Brain pericyte (primary cell): ENCODE measurements around the gene PGA5.

Experiments used
- DNase-seq: peaks from one replicate; pipeline ENCODE4 v3.0.0-alpha.2; 2012; ENCODE audit warnings: low read depth, low spot score

The PGA5 gene

DNA sequence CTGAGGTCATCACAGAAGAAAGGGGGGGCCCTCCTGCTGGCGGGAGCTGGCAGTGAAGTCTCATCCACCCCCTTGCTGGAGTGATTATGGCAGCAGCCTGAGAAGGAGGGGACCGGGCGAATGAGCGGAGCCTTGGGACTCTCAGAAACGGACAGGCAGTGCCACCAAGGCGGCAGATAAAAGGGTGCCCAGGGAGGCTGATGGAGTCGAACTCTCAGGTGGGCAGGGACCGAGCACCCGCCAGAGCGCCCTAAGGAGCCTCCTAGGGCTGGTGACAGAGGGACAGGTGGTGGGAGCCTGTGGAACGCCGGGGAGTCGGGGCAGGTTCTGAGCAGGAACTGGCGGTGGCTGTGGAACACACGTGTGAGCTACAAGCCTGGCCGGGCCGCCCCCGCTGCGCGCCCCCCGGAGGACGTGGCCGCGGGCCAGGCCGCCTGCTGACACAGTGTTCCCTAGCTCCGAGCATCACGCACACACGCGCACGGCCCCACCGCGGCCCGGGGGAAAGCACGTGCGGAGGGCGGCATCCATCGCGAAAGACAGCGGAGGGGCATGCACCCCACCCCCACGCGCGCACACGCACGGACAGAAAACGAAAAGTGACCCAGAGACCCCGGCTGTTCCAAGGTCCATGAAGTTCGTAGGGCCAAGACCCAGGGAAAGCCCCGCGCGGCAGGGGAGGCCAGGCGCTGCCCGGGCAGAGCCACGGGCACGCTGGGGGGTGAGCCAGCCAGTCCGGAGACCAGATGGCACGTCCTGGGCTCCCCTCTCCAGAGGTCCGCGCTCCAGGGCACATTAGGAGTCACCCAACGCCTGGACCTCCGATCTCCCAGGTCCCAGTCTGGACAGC, 53.1 kb downstream of the PGA5 start:
- DNase-seq = peak; percentile 41

DNA sequence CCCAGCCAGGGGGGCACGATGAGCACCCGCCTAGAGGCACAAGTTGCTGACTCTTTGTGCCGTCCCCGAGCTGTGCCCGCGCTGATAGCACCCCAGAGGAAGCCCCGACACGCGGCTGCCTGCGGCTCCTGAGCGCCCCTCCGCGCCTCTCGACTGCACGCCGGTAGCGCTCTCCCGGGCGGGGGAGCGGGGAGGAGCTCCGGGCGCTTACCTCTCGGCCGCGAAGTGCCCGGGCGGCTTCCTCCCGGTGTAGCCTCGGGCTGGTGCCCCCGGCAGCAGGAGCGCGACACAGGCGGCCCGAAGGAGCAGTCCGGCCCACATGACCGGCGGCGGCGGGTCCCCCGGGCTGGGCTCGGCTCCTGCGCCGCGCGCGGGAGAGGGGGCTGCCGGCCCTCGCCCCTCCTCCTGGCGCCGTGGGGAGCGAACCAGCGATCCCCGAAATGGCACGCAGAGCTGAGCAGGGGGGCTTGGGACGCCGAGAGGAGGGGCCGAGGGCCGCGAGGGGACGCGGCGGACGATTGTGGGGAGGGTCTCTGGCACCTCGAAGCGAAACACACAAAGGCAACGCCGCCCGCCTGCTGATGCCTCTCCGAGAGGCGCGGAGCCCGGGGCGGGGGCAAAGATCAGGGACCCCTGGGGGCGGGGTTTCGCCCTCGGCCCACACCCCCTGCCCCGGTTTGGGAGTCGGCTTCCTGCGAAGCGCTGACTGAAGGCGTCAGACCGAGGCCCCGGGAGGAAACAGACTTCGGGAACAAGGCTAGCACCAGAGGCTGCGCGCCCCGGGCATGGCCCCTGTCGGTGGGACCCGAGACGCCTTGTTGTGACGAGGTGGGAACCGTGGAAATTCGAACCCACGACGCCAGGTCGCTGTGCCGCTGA, 54.0 kb downstream of the PGA5 start, which contains the start of gene VWCE:
TSS of gene VWCE (minus strand) at position 600 of the 879 bp plus-strand sequence. CDS start at position 321, 279 bp downstream.
- no peak for DNase-seq

DNA sequence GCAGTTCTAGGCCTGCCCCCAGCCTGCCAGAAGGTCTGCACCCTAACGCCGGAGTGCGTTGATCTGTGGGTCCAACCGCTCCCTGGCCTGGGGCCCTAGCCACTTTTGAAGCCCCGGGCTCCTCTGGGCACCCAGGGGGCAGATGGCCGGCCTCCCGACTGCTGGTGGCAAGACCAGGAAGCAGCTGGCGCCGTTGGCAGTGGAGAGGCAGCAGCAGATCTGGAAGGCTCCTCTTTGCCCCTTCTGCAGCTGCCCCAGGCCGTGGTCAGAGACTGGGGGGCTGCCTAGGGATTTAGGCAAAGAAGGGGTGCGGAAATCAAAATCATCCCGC, 54.6 kb downstream of the PGA5 start:
- no peak for DNase-seq

DNA sequence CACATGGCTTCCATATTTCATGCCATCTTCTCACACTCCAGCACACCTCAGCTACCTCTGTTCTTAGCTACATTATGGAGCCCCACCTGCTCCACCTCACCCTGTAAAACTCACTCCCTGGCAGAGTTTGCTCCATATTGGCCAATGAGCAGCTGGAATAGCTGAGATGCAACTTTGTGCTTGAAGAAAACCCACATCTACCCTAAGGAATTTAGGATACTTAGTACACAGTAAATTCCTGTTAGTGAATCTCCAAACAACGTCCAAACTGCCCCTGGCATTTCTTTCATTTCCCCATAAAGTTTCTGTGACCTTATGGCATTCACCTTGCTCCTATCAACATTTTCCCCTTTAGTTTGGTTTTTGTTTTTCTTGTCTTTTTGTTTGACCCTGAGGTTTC, 56.4 kb downstream of the PGA5 start:
- no peak for DNase-seq

- peak; percentile 79 for DNase-seq
These were observed 56.8 kb downstream of the PGA5 start for GRCh38 chr11:61297746-61298145.

GRCh38 chr11:61298663-61299244, 57.8 kb downstream of the PGA5 start:
- no peak for DNase-seq
